Stimulated activated CD4-positive, alpha-beta T cell treated with anti-CD3 and anti-CD28 coated beads, Interleukin-12 subunit alpha, Interleukin-12 subunit beta, amount 100 ng/mL, for 4 hours (primary cell): ENCODE results near the gene IGSF23.
"Not testable (repeated sequence)": the region's sequence is repeated elsewhere in the genome, so short reads cannot be mapped to it uniquely, and the experiment has no call there.

Experiments used
- DNase-seq: peaks from one replicate; pipeline ENCODE4 v3.0.0-alpha.2; 2020

Gene IGSF23

GRCh38 chr19:44588771-44589112 is 24.6 kb upstream of the IGSF23 start:
- DNase-seq: no peak

- no peak for DNase-seq
Observed at GRCh38 chr19:44590245-44591059, 22.9 kb upstream of the IGSF23 start.

- not testable (repeated sequence) for DNase-seq
Observed at GRCh38 chr19:44591340-44591993, 21.9 kb upstream of the IGSF23 start.

GRCh38 chr19:44592451-44592890 is 20.9 kb upstream of the IGSF23 start:
- DNase-seq: no peak

- no peak for DNase-seq
Observed at GRCh38 chr19:44593294-44593693, 20.1 kb upstream of the IGSF23 start.

GRCh38 chr19:44593866-44594266 is 19.5 kb upstream of the IGSF23 start:
- DNase-seq: not testable (repeated sequence)

- DNase-seq: no peak
Observed at GRCh38 chr19:44596428-44597130, 16.8 kb upstream of the IGSF23 start.

- no peak for DNase-seq
Observed at GRCh38 chr19:44597131-44597491, 16.3 kb upstream of the IGSF23 start.

- DNase-seq: no peak
Observed at GRCh38 chr19:44598355-44598754, 15.0 kb upstream of the IGSF23 start.

- no peak for DNase-seq
Observed at GRCh38 chr19:44598880-44599279, 14.5 kb upstream of the IGSF23 start.

- no peak for DNase-seq
Observed at GRCh38 chr19:44600466-44600865, 12.9 kb upstream of the IGSF23 start.

- no peak for DNase-seq
Observed at GRCh38 chr19:44602081-44602480, 11.3 kb upstream of the IGSF23 start.

- no peak for DNase-seq
Observed at GRCh38 chr19:44603201-44603945, 10.0 kb upstream of the IGSF23 start.

- no peak for DNase-seq
Observed at GRCh38 chr19:44604241-44604640, 9.1 kb upstream of the IGSF23 start.

- no peak for DNase-seq
Observed at GRCh38 chr19:44605547-44605946, 7.8 kb upstream of the IGSF23 start.

GRCh38 chr19:44607049-44607448 is 6.3 kb upstream of the IGSF23 start:
- DNase-seq: no peak

- no peak for DNase-seq
Observed at GRCh38 chr19:44607917-44608316, 5.4 kb upstream of the IGSF23 start.

GRCh38 chr19:44608391-44608821 is 5.0 kb upstream of the IGSF23 start:
- no peak for DNase-seq

GRCh38 chr19:44609219-44609618 is 4.1 kb upstream of the IGSF23 start:
- DNase-seq: no peak

- not testable (repeated sequence) for DNase-seq
Observed at GRCh38 chr19:44610497-44610896, 2.9 kb upstream of the IGSF23 start.

GRCh38 chr19:44611812-44612295 is 1.5 kb upstream of the IGSF23 start:
- DNase-seq: no peak

GRCh38 chr19:44614313-44614712 is 950 bp downstream of the IGSF23 start:
- DNase-seq: no peak

- no peak for DNase-seq
Observed at GRCh38 chr19:44615863-44616247, 2.5 kb downstream of the IGSF23 start.
